HEK293 (cell line): ENCODE results near the gene EMP1.

Experiments used
- CTCF ChIA-PET: fragments of 350-600 bp; formaldehyde crosslinking; extraction: SDS; loops from one replicate; lab custom pipeline; 2021; ENCODE audit warnings: antibody characterized with exemption; lab: Yijun Ruan, JAX
- POLR2A ChIA-PET: fragments of 300-600 bp; formaldehyde crosslinking; extraction: SDS; loops from one replicate; lab custom pipeline; 2020; ENCODE audit warnings: antibody characterized with exemption, inconsistent platforms; lab: Yijun Ruan, JAX
- H3K27ac ChIP-seq: fragments of 200-500 bp; sonication (Bioruptor generic); 2 replicates; pipeline ENCODE4 v1.5.1; 2014; ENCODE audit warnings: low read depth, low read length, control low read depth, inconsistent platforms; ENCODE audit errors: extremely low read depth
- H3K36me3 ChIP-seq, 2 experiments: fragments of 200-500 bp in 1 of 2; sonication (Bioruptor generic) in 1 of 2; 1 replicate in 1 of 2; 2 replicates in 1 of 2; pipeline ENCODE4 v1.5.1; 2014 to 2017; ENCODE audit warnings: inconsistent platforms in 2 of 2, low read length in 2 of 2; ENCODE audit not compliant: control insufficient read depth in 2 of 2, insufficient read depth in 1 of 2
- H3K4me1 ChIP-seq: fragments of 200-500 bp; sonication (Bioruptor generic); 2 replicates; pipeline ENCODE4 v1.5.1; 2014; ENCODE audit warnings: mild to moderate bottlenecking, low read length, inconsistent platforms; ENCODE audit not compliant: control insufficient read depth, insufficient read depth
- H3K4me3 ChIP-seq: 2 replicates; pipeline ENCODE4 v1.5.1; 2011; ENCODE audit warnings: low read depth, mild to moderate bottlenecking, control low read depth, low read length, moderate library complexity
- H3K9me3 ChIP-seq: fragments of 200-500 bp; sonication (Bioruptor generic); 2 replicates; pipeline ENCODE4 v1.5.1; 2014; ENCODE audit warnings: low read depth, low read length, inconsistent platforms; ENCODE audit not compliant: control insufficient read depth, insufficient read depth
- BCL11A ChIP-seq: fragments of 450-650 bp; formaldehyde crosslinking; IDR thresholded peaks from 2 replicates; pipeline ENCODE4 v1.5.1; 2016; ENCODE audit warnings: low read depth, missing biosample characterization, missing genetic modification characterization
- PRDM10 ChIP-seq: fragments of 450-650 bp; formaldehyde crosslinking; IDR thresholded peaks from 2 replicates; pipeline ENCODE4 v1.5.1; 2016; ENCODE audit warnings: missing biosample characterization, missing genetic modification characterization
- REST ChIP-seq: fragments of 450-650 bp; formaldehyde crosslinking; IDR thresholded peaks from 2 replicates; pipeline ENCODE4 v1.5.1; 2016; ENCODE audit warnings: missing biosample characterization, missing genetic modification characterization
- ZFHX2 ChIP-seq: fragments of 450-650 bp; formaldehyde crosslinking; conservative IDR thresholded peaks from 2 replicates; pipeline ENCODE4 v1.5.1; 2016; ENCODE audit warnings: missing biosample characterization, missing genetic modification characterization
- ZFP3 ChIP-seq: fragments of 450-650 bp; formaldehyde crosslinking; IDR thresholded peaks from 2 replicates; pipeline ENCODE4 v1.5.1; 2016; ENCODE audit warnings: low read depth, missing biosample characterization, missing genetic modification characterization
- ZNF133 ChIP-seq: fragments of 450-650 bp; formaldehyde crosslinking; IDR thresholded peaks from 2 replicates; pipeline ENCODE4 v1.5.1; 2016; ENCODE audit warnings: missing biosample characterization, missing genetic modification characterization
- ZNF175 ChIP-seq: fragments of 450-650 bp; formaldehyde crosslinking; IDR thresholded peaks from 2 replicates; pipeline ENCODE4 v1.5.1; 2016; ENCODE audit warnings: missing biosample characterization, missing genetic modification characterization
- ZNF391 ChIP-seq: fragments of 450-650 bp; formaldehyde crosslinking; IDR thresholded peaks from 2 replicates; pipeline ENCODE4 v1.5.1; 2016; ENCODE audit warnings: low read depth, missing biosample characterization, missing genetic modification characterization, borderline replicate concordance
- ZNF404 ChIP-seq: fragments of 450-650 bp; formaldehyde crosslinking; IDR thresholded peaks from 2 replicates; pipeline ENCODE4 v1.5.1; 2017; ENCODE audit warnings: missing biosample characterization, missing genetic modification characterization
- ZNF549 ChIP-seq: fragments of 450-650 bp; IDR thresholded peaks from 2 replicates; pipeline ENCODE4 v1.5.1; 2018; ENCODE audit warnings: missing biosample characterization, missing genetic modification characterization, mild to moderate bottlenecking, inconsistent platforms, moderate library complexity
- ZNF561 ChIP-seq: fragments of 450-650 bp; IDR thresholded peaks from 2 replicates; pipeline ENCODE4 v1.5.1; 2018; ENCODE audit warnings: missing biosample characterization, missing genetic modification characterization, borderline replicate concordance
- ZNF571 ChIP-seq: fragments of 450-650 bp; formaldehyde crosslinking; IDR thresholded peaks from 2 replicates; pipeline ENCODE4 v1.5.0; 2017; ENCODE audit warnings: missing biosample characterization, missing genetic modification characterization
- ZNF610 ChIP-seq: fragments of 450-650 bp; formaldehyde crosslinking; IDR thresholded peaks from 2 replicates; pipeline ENCODE4 v1.5.1; 2016; ENCODE audit warnings: missing biosample characterization, missing genetic modification characterization, borderline replicate concordance
- ZNF677 ChIP-seq: fragments of 450-650 bp; IDR thresholded peaks from 2 replicates; pipeline ENCODE4 v1.5.0; 2018; ENCODE audit warnings: missing biosample characterization, mild to moderate bottlenecking, missing genetic modification characterization, moderate library complexity
- ZNF704 ChIP-seq: fragments of 450-650 bp; formaldehyde crosslinking; IDR thresholded peaks from 2 replicates; pipeline ENCODE4 v1.5.1; 2016; ENCODE audit warnings: missing biosample characterization, missing genetic modification characterization
- ZSCAN5A ChIP-seq: fragments of 450-650 bp; formaldehyde crosslinking; IDR thresholded peaks from 2 replicates; pipeline ENCODE4 v1.5.1; 2016; ENCODE audit warnings: missing biosample characterization, missing genetic modification characterization
- TF ChIP-seq, protein P1 (sequence below): fragments of 450-650 bp; formaldehyde crosslinking; IDR thresholded peaks from 2 replicates; pipeline ENCODE4 v1.5.1; 2016; ENCODE audit warnings: missing biosample characterization, missing genetic modification characterization

The EMP1 gene

DNA sequence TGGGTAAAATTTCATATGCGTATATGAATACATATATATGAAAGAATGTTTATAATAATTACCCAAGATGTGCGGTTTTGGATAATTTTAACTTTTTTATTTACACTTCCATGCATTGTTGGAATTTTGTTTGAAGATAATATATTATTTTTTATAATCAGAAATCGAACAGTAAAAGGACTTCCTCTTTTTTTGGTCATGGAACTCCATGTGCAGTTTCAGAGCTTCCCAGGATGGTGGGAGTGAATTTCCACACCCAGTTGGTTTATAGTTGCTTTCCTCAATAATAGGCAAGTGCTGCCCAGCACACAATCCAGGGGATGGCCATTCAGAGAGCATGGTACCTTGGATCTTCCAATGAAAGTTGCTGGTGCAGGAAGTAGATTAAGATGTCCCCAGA is 6.3 kb upstream of the EMP1 start:
- Histone ChIP-seq H3K27ac (no peak overlapping the region), H3K9me3 (no peaks in the 10 kb centered on the region), H3K4me1 (no peaks in the 10 kb centered on the region), H3K4me3 (no peak overlapping the region)
- POLR2A ChIA-PET: interaction anchor here (1.4 kb wide), 1 partner anchor 25 kb away, joined by 3 read pairs; no protein-coding TSS in a partner anchor
- TF ChIP-seq, protein P1, sequence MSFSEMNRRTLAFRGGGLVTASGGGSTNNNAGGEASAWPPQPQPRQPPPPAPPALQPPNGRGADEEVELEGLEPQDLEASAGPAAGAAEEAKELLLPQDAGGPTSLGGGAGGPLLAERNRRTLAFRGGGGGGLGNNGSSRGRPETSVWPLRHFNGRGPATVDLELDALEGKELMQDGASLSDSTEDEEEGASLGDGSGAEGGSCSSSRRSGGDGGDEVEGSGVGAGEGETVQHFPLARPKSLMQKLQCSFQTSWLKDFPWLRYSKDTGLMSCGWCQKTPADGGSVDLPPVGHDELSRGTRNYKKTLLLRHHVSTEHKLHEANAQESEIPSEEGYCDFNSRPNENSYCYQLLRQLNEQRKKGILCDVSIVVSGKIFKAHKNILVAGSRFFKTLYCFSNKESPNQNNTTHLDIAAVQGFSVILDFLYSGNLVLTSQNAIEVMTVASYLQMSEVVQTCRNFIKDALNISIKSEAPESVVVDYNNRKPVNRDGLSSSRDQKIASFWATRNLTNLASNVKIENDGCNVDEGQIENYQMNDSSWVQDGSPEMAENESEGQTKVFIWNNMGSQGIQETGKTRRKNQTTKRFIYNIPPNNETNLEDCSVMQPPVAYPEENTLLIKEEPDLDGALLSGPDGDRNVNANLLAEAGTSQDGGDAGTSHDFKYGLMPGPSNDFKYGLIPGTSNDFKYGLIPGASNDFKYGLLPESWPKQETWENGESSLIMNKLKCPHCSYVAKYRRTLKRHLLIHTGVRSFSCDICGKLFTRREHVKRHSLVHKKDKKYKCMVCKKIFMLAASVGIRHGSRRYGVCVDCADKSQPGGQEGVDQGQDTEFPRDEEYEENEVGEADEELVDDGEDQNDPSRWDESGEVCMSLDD: no peak
- TF ChIP-seq ZNF549 (tag by site-specific recombination) (no peak), PRDM10 (no peak), REST (tag by site-specific recombination) (no peak), ZNF561 (tag by site-specific recombination) (no peak), ZNF610 (tag by site-specific recombination) (no peak), ZNF391 (no peak), ZNF571 (tag by site-specific recombination) (no peak)
- TF ChIP-seq, all 188 proteins: peak for 0
- CTCF ChIA-PET: interaction anchor here (0.7 to 1.2 kb wide), 3 partner anchors 22 to 1321 kb away, joined by 3 to 6 read pairs (median 3); no protein-coding TSS in a partner anchor
- no peaks in the 10 kb centered on the region for H3K36me3 ChIP-seq

DNA sequence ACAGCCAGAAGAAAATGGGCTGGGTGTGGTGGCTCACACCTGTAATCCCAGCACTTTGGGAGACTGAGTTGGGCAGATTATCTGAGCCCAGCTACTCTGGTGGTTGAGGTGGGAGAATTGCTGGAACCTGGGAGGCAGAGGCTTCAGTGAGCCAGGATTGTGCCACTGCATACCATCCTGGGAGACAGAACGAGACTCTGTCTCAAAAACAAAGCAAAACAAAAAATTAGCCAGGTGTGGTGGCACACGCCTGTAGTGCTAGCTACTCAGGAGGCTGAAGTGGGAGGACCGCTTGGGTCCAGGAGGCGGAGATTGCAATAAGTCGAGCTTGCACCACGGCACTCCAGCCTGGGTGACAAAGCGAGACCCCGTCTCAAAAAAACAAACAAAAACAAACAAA is 3.8 kb upstream of the EMP1 start:
- H3K4me3 ChIP-seq: no peak overlapping the region
- TF ChIP-seq ZFP3 (tag by site-specific recombination) (no peak), BCL11A (tag by site-specific recombination) (no peak), ZNF175 (tag by site-specific recombination) (no peak), ZFHX2 (tag by site-specific recombination) (no peak), ZNF133 (tag by site-specific recombination) (no peak), ZNF704 (tag by site-specific recombination) (no peak), ZNF404 (tag by site-specific recombination) (no peak), ZNF677 (tag by site-specific recombination) (no peak), ZSCAN5A (no peak)
- H3K36me3 ChIP-seq: no peaks in the 10 kb centered on the region
- peaks cover 7% of the 10 kb centered on the region for H3K4me1 ChIP-seq
- H3K9me3 ChIP-seq: no peaks in the 10 kb centered on the region
- ChIA-PET POLR2A (no interaction called here), CTCF (interaction anchor here (0.5 kb wide), 1 partner anchor 26 kb away, joined by 4 read pairs; no protein-coding TSS in a partner anchor)
- H3K27ac ChIP-seq: no peak overlapping the region
